Measurements from ENCODE around the gene ATG2A.

DNA sequence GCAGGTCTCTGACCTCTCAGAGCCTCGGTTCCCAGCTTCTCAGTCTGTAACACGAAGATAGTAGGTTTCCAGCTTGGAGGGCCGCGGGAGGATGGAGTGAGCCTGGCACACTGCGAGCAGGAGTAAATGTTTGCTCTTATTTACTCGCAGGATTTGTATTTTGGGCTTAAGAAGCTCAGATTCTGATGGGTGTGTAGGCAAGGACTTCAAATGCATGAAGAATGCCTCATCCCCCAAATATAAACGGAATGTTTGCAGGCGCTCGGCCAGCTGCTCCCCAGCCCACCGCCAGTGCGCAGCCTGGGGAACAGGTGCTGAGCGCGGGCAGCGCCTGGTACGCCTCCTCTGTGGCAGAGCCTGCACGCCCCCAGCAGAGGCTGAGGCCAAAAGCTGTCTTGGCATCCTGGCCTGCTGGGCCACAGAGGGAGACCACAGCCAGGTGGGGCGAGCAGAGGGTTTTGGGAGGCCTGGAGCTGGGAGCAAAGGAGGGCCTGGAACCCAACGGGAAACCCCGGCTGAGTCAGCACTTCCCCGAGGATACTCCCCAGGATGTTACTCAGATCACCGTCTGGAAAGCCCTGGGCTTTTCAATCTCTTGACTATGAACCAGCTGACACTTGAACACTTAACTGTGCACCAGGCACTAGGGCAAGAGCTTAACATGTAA, 48.0 kb downstream of the ATG2A start:
- TF ChIP-seq CTCF (IDR thresholded peaks at IDR 0.05) = no peak
- TF ChIP-seq POLR2A (IDR thresholded peaks at IDR 0.05; ENCODE audit: low read depth) = no peak

All from esophagus muscularis mucosa (tissue), 3 donors.